Activated CD4-positive, CD25-positive, alpha-beta regulatory T cell treated with anti-CD3 and anti-CD28 coated beads, Interleukin-2, amount 50 U/mL, for 24 hours (primary cell): ENCODE data around the gene ACP2.

ENCODE experiments used
- ATAC-seq, 2 donors: fragments of 150-1000 bp; cut with Tn5 transposase; one replicate each; pipeline ENCODE4 v1.10.0; 2021; ENCODE audit warnings: mild to moderate bottlenecking in 1 of 2, moderate library complexity in 1 of 2

ACP2 gene

GRCh38 chr11:47268448-47269001, 19.9 kb upstream of the ACP2 start:
- ATAC-seq: no peak

GRCh38 chr11:47267876-47268275, 19.3 kb upstream of the ACP2 start:
- no peak for ATAC-seq

- ATAC-seq: no peak
Measured at GRCh38 chr11:47264521-47264920, 15.9 kb upstream of the ACP2 start.

- no peak for ATAC-seq
Measured at GRCh38 chr11:47264119-47264518, 15.5 kb upstream of the ACP2 start.

- ATAC-seq: no peak
Measured at GRCh38 chr11:47261291-47261800, 12.7 kb upstream of the ACP2 start.

- ATAC-seq: no peak
Measured at GRCh38 chr11:47260366-47260765, 11.8 kb upstream of the ACP2 start.

- peak; percentile 83 to 85 for ATAC-seq
Measured at GRCh38 chr11:47259232-47259977, 10.8 kb upstream of the ACP2 start.

GRCh38 chr11:47258317-47258902, 9.8 kb upstream of the ACP2 start:
- ATAC-seq: no peak

- no peak for ATAC-seq
Measured at GRCh38 chr11:47257517-47258316, 9.1 kb upstream of the ACP2 start, which contains the start of gene NR1H3. Gene NR1H3, plus strand, starts transcription at chr11:47257996. Its CDS starts 1,221 bp downstream, at chr11:47259217.

GRCh38 chr11:47257177-47257516, 8.5 kb upstream of the ACP2 start:
- ATAC-seq: no peak

- ATAC-seq: no peak
Measured at GRCh38 chr11:47256374-47256773, 7.8 kb upstream of the ACP2 start.

GRCh38 chr11:47254386-47254785, 5.8 kb upstream of the ACP2 start:
- ATAC-seq: no peak

GRCh38 chr11:47253660-47254059, 5.0 kb upstream of the ACP2 start:
- ATAC-seq: no peak

- no peak for ATAC-seq
Measured at GRCh38 chr11:47251751-47252150, 3.1 kb upstream of the ACP2 start.

GRCh38 chr11:47249378-47249715, 733 bp upstream of the ACP2 start:
- no peak for ATAC-seq

- peak; percentile 22 to 24 for ATAC-seq
Measured at GRCh38 chr11:47248304-47248663, 330 bp downstream of the ACP2 start.

GRCh38 chr11:47247502-47247901, 1.1 kb downstream of the ACP2 start:
- ATAC-seq: no peak

GRCh38 chr11:47245611-47246357, 2.8 kb downstream of the ACP2 start:
- ATAC-seq: no peak

- ATAC-seq: no peak
Measured at GRCh38 chr11:47244448-47245350, 3.9 kb downstream of the ACP2 start.

GRCh38 chr11:47243454-47243853, 5.2 kb downstream of the ACP2 start:
- no peak for ATAC-seq

- ATAC-seq: no peak
Measured at GRCh38 chr11:47242596-47243192, 5.9 kb downstream of the ACP2 start.
